NCI-H2227 treated with DMSO at 0.1 percent for 48 hours (cell line): ENCODE measurements around the gene CRKL.
"Not testable (repeated sequence)": the region's sequence is repeated elsewhere in the genome, so short reads cannot be mapped to it uniquely, and the experiment has no call there.

Source experiments
- DNase-seq: peaks from one replicate; lab custom pipeline; 2025; lab: John Stamatoyannopoulos, UW

CRKL gene, protein sequence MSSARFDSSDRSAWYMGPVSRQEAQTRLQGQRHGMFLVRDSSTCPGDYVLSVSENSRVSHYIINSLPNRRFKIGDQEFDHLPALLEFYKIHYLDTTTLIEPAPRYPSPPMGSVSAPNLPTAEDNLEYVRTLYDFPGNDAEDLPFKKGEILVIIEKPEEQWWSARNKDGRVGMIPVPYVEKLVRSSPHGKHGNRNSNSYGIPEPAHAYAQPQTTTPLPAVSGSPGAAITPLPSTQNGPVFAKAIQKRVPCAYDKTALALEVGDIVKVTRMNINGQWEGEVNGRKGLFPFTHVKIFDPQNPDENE

GRCh38 chr22:20916916-20917810 lies at the start of gene CRKL:
TSS of gene CRKL (plus strand) at chr22:20917407. CDS start at chr22:20917935, 528 bp downstream.
- DNase-seq = peak; percentile 97

GRCh38 chr22:20868025-20868962 lies 48.9 kb upstream of the CRKL start:
- no peak for DNase-seq

DNA sequence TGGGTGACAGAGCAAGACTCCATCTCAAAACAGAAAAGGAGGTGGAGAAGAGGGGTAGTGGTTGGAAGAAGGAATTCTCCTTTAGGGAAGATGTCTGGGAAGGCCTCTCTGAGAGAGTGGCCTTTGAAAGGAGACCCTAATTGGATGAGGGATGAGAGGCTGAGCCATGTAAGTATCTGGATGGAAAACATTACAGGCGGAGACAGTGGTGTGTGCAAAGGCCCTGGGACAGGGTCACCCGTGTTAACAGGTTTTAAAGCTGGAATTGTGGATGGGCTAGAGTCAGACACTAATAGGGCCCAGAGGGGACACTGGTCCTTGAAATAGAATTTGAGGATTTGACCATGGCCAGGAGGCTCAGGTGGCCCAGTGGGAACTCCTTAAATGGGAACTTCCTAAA lies 48.0 kb upstream of the CRKL start:
- no peak for DNase-seq

DNA sequence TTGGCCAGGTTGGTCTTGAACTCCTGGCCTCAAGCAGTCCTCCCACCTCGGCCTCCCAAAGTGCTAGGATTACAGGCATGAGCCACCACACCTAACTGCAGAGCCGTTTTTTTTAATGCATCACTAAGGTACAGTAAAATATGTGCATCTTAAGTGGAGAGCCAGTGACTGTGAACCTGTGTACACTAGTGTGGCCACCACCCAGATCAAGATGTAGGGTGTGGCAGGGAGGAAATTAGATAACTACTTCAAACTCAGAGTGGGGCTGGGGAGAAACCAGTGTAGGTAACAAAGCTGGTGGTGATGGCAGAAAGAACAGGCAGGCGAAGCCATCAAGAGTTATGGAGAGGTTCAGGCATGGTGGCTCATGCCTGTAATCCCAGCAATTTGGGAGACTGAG lies 44.0 kb upstream of the CRKL start:
- DNase-seq = no peak

DNA sequence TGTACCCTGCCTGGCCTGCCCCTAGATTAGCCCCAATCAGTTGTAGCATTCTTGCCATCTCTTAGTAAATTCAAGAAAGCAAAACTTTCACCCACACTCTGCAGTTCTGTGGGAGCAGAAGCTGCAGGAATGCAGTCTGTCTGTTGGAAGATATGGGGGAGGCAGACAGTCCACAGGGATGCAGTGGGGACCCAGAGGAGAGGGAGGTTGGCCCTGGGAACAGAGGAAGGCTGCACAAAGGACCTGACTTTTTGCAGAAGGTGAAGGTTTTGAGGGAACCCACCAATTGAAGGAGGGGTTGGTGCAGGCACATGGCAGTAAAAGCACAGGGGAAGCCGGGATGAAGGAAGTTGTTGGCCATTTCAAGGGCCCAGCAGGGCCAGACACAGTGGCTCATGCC lies 41.9 kb upstream of the CRKL start:
- DNase-seq = no peak

GRCh38 chr22:20877715-20878114 lies 39.5 kb upstream of the CRKL start:
- no peak for DNase-seq

DNA sequence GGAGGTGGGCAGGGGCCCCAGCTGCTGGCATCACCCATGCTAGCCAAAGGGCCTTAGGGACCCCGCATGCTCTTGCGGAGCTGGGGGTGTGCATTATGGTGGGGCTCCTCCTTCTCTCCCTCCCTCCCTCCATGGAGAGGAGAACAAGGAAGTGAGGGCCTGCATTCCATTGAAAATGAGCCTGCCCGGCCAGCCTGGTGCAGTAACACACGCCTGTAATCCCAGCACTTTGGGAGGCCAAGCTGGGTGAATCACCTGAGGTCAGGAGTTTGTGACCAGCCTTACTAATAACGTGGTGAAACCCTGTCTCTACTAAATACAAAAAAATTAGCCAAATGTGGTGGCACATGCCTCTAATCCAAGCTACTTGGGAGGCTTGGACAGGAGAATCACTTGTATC lies 36.0 kb upstream of the CRKL start:
- no peak for DNase-seq

- DNase-seq = no peak
Observed at GRCh38 chr22:20881869-20882815, 35.1 kb upstream of the CRKL start.

- no peak for DNase-seq
Observed at GRCh38 chr22:20882855-20883254, 34.4 kb upstream of the CRKL start.

DNA sequence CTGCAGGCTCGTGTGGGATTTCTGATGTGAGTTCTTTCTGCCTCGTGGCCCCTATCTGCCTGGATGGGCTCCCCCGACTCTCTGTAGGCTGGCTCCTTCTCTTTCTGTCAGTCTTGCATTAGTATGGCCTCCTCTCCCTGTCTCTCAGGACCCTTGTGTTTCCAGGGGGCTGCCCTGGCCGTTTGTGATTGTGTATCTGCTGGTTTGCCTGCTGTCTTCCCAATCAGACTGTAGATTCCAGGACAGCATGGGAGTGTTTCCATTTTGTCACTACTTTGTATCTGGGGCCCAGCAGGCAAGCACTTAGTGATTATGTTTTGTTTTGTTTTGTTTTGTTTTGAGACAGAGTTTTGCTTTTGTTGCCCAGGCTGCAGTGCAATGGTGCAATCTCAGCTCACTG lies 32.8 kb upstream of the CRKL start:
- DNase-seq = no peak

DNA sequence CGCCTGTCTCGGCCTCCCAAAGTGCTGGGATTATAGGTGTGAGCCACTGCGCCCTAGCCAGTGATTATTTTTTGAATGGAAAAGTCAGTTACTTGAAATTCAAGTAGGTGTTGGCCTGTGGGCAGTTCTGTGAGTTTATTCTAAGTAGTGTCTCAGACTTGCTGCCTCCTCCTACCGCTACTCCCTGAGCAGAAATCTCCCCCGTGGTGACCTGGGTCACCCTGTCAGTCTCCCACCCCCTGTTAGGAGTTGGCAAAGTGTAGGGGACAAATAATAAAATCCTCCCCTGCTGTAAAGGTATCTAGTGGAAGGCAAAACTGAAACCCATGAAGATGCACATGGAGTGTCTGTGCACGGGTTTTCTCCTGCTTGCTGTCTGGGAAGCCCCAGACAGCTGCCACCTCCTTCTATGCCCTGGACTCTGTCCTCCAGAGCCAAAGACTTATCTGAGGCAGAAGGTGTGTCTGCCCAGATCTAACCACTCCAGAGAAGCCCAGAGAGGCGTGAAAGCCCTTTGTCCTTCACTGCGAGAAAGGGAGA lies 32.1 kb upstream of the CRKL start:
- DNase-seq = no peak

DNA sequence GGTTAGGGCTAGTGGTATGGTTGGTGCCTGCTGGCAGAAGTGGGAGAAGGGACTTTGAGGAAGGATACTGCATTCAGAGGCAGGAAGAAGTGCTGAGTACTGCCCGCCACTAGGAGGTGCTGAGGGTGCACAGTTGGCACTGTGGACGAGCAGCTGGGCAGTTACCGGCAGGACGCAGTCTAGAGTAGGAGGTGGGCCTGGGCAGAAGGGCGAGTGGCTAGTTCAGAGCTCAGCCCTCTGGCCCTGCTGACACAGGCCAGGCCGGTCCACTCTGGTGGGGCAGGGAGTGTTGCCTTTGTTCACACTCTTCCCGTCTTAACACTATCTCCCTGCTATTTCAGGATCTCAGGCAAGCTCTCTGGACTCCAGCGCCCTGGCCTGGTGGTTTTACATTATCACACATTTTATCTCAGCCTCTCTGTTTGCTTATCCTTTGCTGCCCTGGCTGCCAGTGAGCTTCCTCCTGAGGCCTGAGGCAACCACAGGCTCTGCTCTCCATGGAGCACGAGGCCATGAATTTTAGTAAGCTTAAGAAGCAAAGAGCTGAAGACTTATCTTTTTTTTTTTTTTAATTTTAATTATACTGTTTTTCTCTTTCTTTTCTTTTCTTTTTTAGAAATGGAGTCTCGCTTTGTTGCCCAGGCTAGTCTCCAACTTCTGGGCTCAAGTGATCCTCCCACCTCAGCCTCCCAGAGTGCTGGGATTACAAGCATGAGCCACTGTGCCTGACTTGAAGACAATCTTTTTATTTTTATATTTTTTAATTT lies 31.5 kb upstream of the CRKL start:
- DNase-seq = peak; percentile 77

DNA sequence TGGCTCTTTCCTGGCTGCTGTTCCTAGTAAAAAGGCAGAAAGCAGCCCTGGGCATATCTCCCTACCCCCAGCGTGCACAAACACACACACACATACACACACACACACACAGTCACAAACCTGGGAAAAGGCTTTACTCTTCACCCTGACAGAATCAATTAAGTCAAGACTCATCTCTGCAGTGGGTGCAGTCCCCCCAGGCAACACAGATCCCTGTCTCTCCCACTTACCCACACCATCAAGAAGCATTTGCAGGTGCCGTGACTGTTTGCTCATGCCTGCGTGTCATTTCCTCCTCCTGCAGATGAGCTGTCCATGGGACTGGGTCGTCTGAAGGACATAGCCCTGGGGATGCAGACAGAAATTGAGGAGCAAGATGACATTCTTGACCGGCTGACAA lies 29.8 kb upstream of the CRKL start:
- no peak for DNase-seq

GRCh38 chr22:20889025-20889704 lies 28.0 kb upstream of the CRKL start:
- no peak for DNase-seq

- DNase-seq = no peak
Observed at GRCh38 chr22:20889904-20890540, 27.2 kb upstream of the CRKL start.

DNA sequence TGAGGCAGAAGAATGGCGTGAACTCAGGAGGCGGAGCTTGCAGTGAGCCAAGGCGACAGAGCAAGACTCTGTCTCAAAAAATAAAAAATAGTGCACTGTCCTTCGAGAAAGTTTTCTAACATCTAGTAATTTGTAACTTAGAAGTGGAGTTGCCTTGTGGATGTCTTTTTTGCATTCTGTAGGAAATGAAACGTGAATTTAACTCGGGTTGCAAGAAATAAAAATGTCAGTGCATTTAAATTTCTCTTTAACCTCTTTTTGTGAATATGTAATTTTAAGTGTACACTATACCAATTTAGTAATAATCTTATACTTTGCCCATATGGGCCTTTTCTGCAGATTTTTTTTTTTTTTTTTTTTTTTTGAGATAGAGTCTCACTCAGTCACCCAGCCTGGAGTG lies 26.2 kb upstream of the CRKL start:
- DNase-seq = no peak

- not testable (repeated sequence) for DNase-seq
Observed at GRCh38 chr22:20897737-20898136, 19.5 kb upstream of the CRKL start.

- DNase-seq = no peak
Observed at GRCh38 chr22:20899827-20900423, 17.3 kb upstream of the CRKL start.
